SK-N-SH (cell line): ENCODE results near the gene PROX2. TPM values are rescaled to one million over a fixed set of nuclear protein-coding genes. Genes with fewer than 3 reads are reported as not detected.

ENCODE experiments used
- CTCF ChIA-PET: fragments of 300-600, 350-600 bp; formaldehyde crosslinking; extraction: SDS; loops from one replicate; lab custom pipeline; 2021; lab: Yijun Ruan, JAX
- POLR2A ChIA-PET: fragments of 350-600 bp; sonication (Branson Sonifier 250); formaldehyde crosslinking; extraction: SDS; loops from one replicate; lab custom pipeline; 2020; ENCODE audit warnings: antibody characterized with exemption, inconsistent platforms; lab: Yijun Ruan, JAX
- DNase-seq: peaks from one replicate; pipeline ENCODE4 v3.0.0; 2012
- H2AFZ ChIP-seq: fragments of 200-600 bp; sonication (generic); 2 replicates; pipeline ENCODE4 v1.8.1; 2016; ENCODE audit warnings: antibody characterized with exemption, mild to moderate bottlenecking, low read depth
- H3F3A ChIP-seq: fragments of 200-600 bp; sonication (generic); replicated peaks from 2 replicates; pipeline ENCODE3; 2016; ENCODE audit warnings: antibody characterized with exemption, mild to moderate bottlenecking; ENCODE audit not compliant: insufficient read depth
- H3K27ac ChIP-seq, 2 experiments: fragments of 200-500 bp in 1 of 2; fragments of 200-600 bp in 1 of 2; sonication (Bioruptor generic) in 1 of 2; sonication (generic), shearing (Covaris generic) in 1 of 2; 2 replicates each; pipeline versions ENCODE4 v1.5.1 to v1.6.1; 2014 to 2016; ENCODE audit warnings: low read depth in 2 of 2, inconsistent platforms in 1 of 2, low read length in 1 of 2, mild to moderate bottlenecking in 1 of 2, mixed read lengths in 1 of 2
- H3K27me3 ChIP-seq: fragments of 200-600 bp; sonication (generic), shearing (Covaris generic); 2 replicates; pipeline ENCODE4 v1.6.1; 2016; ENCODE audit warnings: mixed run types; ENCODE audit not compliant: insufficient read depth
- H3K36me3 ChIP-seq, 2 experiments: fragments of 200-500 bp in 1 of 2; fragments of 200-600 bp in 1 of 2; sonication (Bioruptor generic) in 1 of 2; sonication (generic) in 1 of 2; replicated peaks in 1 of 2; 2 replicates each; pipeline versions ENCODE3 to v1.5.1; 2014 to 2016; ENCODE audit warnings: low read length in 1 of 2, mild to moderate bottlenecking in 1 of 2; ENCODE audit not compliant: insufficient read depth in 2 of 2, control insufficient read depth in 1 of 2
- H3K4me1 ChIP-seq, 2 experiments: fragments of 200-500 bp in 1 of 2; fragments of 200-600 bp in 1 of 2; sonication (Bioruptor generic) in 1 of 2; sonication (generic), shearing (Covaris generic) in 1 of 2; 2 replicates each; pipeline versions ENCODE4 v1.5.1 to v1.6.1; 2014 to 2016; ENCODE audit warnings: low read depth in 1 of 2, low read length in 1 of 2, mixed run types in 1 of 2; ENCODE audit not compliant: insufficient read depth in 2 of 2, control insufficient read depth in 1 of 2
- H3K4me2 ChIP-seq: fragments of 200-600 bp; sonication (generic), shearing (Covaris generic); 2 replicates; pipeline ENCODE4 v1.6.1; 2017; ENCODE audit warnings: mixed run types
- H3K4me3 ChIP-seq, 2 experiments: fragments of 200-500 bp in 1 of 2; fragments of 200-600 bp in 1 of 2; sonication (Bioruptor generic) in 1 of 2; sonication (generic), shearing (Covaris generic) in 1 of 2; 2 replicates each; pipeline versions ENCODE4 v1.5.1 to v1.8.1; 2014 to 2016; ENCODE audit warnings: low read depth in 2 of 2, inconsistent platforms in 1 of 2, low read length in 1 of 2, mild to moderate bottlenecking in 1 of 2, mixed read lengths in 1 of 2, moderate library complexity in 1 of 2
- H3K79me2 ChIP-seq: fragments of 200-600 bp; sonication (generic); 2 replicates; pipeline ENCODE4 v1.8.1; 2017; ENCODE audit warnings: mild to moderate bottlenecking; ENCODE audit not compliant: insufficient read depth
- H3K9ac ChIP-seq: fragments of 200-600 bp; sonication (generic); 2 replicates; pipeline ENCODE4 v1.6.1; 2017; ENCODE audit warnings: mixed run types
- H3K9me2 ChIP-seq: fragments of 200-600 bp; sonication (generic); 2 replicates; pipeline ENCODE4 v1.6.1; 2017; ENCODE audit warnings: mixed run types
- H3K9me3 ChIP-seq: fragments of 200-600 bp; sonication (generic); 2 replicates; pipeline ENCODE4 v1.6.1; 2017; ENCODE audit warnings: mixed run types, mild to moderate bottlenecking, moderate library complexity
- H4K20me1 ChIP-seq: fragments of 200-600 bp; sonication (generic); 2 replicates; pipeline ENCODE4 v1.6.1; 2017; ENCODE audit warnings: mild to moderate bottlenecking, mixed run types; ENCODE audit not compliant: insufficient read depth
- CHD2 ChIP-seq: fragments of 150-350 bp; IDR thresholded peaks from 2 replicates; pipeline ENCODE4 v1.6.1; 2018; ENCODE audit warnings: low read length; ENCODE audit not compliant: partially characterized antibody
- ELF1 ChIP-seq: IDR thresholded peaks from 2 replicates; pipeline ENCODE4 v1.4.0; 2012
- EP300 ChIP-seq, 2 experiments: IDR thresholded peaks; 2 replicates each; pipeline versions ENCODE4 v1.4.0 to v1.6.1; 2012; ENCODE audit warnings: borderline replicate concordance in 1 of 2, low read depth in 1 of 2, low read length in 1 of 2
- FOXJ3 ChIP-seq: sonication (generic); formaldehyde crosslinking; IDR thresholded peaks from 2 replicates; pipeline ENCODE4 v1.5.1; 2020; ENCODE audit warnings: mild to moderate bottlenecking, missing genetic modification reagents
- FOXM1 ChIP-seq: IDR thresholded peaks from 2 replicates; pipeline ENCODE4 v1.4.0; 2012; ENCODE audit warnings: low read depth, mild to moderate bottlenecking
- GATA2 ChIP-seq: sonication (generic); formaldehyde crosslinking; IDR thresholded peaks from 2 replicates; pipeline ENCODE4 v1.5.0; 2020; ENCODE audit warnings: mild to moderate bottlenecking, missing genetic modification reagents
- JUND ChIP-seq: IDR thresholded peaks from 2 replicates; pipeline ENCODE4 v1.4.0; 2012
- MEF2A ChIP-seq: IDR thresholded peaks from 2 replicates; pipeline ENCODE4 v1.4.0; 2012; ENCODE audit warnings: low read depth, borderline replicate concordance
- NFIC ChIP-seq: IDR thresholded peaks from 2 replicates; pipeline ENCODE4 v1.4.0; 2012; ENCODE audit warnings: borderline replicate concordance
- NRF1 ChIP-seq: IDR thresholded peaks from 2 replicates; pipeline ENCODE4 v1.6.1; 2012; ENCODE audit warnings: low read depth, mild to moderate bottlenecking, low read length
- POLR2AphosphoS5 ChIP-seq: IDR thresholded peaks from 2 replicates; pipeline ENCODE4 v1.6.1; 2012; ENCODE audit warnings: low read depth, low read length
- RFX5 ChIP-seq: IDR thresholded peaks from 2 replicates; pipeline ENCODE4 v1.6.1; 2012; ENCODE audit warnings: mild to moderate bottlenecking, improper control_type of control experiment, low read length
- SIN3A ChIP-seq: IDR thresholded peaks from 2 replicates; pipeline ENCODE4 v1.6.1; 2012; ENCODE audit warnings: low read depth, mild to moderate bottlenecking, low read length, moderate library complexity, borderline replicate concordance
- SMC3 ChIP-seq: IDR thresholded peaks from 2 replicates; pipeline ENCODE4 v1.6.1; 2012; ENCODE audit warnings: low read depth, low read length, improper control_type of control experiment
- TCF12 ChIP-seq: IDR thresholded peaks from 2 replicates; pipeline ENCODE4 v1.4.0; 2012
- TEAD4 ChIP-seq: IDR thresholded peaks from 2 replicates; pipeline ENCODE4 v1.4.0; 2012; ENCODE audit warnings: mild to moderate bottlenecking, borderline replicate concordance; ENCODE audit not compliant: insufficient read depth
- YY1 ChIP-seq: IDR thresholded peaks from 2 replicates; pipeline ENCODE4 v1.4.0; 2012; ENCODE audit warnings: low read depth, mild to moderate bottlenecking
- WGBS: methylation state at CpG from one replicate; pipeline ENCODE4 v1.1.6; 2017; ENCODE audit warnings: low lambda C conversion rate; 5-methylcytosine and 5-hydroxymethylcytosine counted together
- polyA plus RNA-seq, 3 experiments: library from polyadenylated mRNA; depleted of rRNA; stranded (reverse); fragments of >200 nt; gene quantifications; 2 replicates each; pipeline ENCODE4 v1.2.3, GENCODE V29; 2012
- TF ChIP-seq, protein P1 (sequence below): IDR thresholded peaks from 2 replicates; pipeline ENCODE4 v1.4.0; 2012; ENCODE audit warnings: low read depth, borderline replicate concordance
- TF ChIP-seq, protein P2 (sequence below): fragments of 150-350 bp; IDR thresholded peaks from 2 replicates; pipeline ENCODE4 v1.6.1; 2017; ENCODE audit warnings: antibody characterized with exemption, low read length, low read depth, borderline replicate concordance
- TF ChIP-seq, protein P3 (sequence below): IDR thresholded peaks from 2 replicates; pipeline ENCODE4 v1.4.0; 2012; ENCODE audit warnings: low read depth

PROX2 gene
- polyA plus RNA-seq, 1 of the 3 experiments (the other 2 are of a cell fraction) = not detected

DNA sequence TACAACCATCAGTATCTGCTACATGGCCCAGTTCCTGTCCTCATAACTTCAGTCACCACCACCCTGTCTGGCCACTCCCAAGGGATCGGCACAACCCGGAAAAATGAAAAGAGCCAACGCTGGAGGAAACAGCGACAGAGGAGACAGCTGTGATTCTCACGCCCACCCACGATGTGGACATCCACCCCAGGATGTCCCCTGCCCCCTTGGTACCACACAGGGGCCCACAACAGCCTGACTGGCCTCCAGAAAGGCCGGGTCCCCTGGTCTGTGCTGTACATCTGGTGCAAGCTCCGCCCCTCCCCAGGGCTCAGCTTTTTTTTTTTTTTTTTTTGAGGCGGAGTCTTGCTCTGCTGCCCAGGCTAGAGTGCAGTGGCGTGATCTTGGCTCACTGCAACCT, 34.6 kb upstream of the PROX2 start (continued):
- TF ChIP-seq, protein P1, sequence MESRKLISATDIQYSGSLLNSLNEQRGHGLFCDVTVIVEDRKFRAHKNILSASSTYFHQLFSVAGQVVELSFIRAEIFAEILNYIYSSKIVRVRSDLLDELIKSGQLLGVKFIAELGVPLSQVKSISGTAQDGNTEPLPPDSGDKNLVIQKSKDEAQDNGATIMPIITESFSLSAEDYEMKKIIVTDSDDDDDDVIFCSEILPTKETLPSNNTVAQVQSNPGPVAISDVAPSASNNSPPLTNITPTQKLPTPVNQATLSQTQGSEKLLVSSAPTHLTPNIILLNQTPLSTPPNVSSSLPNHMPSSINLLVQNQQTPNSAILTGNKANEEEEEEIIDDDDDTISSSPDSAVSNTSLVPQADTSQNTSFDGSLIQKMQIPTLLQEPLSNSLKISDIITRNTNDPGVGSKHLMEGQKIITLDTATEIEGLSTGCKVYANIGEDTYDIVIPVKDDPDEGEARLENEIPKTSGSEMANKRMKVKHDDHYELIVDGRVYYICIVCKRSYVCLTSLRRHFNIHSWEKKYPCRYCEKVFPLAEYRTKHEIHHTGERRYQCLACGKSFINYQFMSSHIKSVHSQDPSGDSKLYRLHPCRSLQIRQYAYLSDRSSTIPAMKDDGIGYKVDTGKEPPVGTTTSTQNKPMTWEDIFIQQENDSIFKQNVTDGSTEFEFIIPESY = no peak
- TF ChIP-seq SMC3 (no peak), TCF12 (no peak), YY1 (no peak)

DNA sequence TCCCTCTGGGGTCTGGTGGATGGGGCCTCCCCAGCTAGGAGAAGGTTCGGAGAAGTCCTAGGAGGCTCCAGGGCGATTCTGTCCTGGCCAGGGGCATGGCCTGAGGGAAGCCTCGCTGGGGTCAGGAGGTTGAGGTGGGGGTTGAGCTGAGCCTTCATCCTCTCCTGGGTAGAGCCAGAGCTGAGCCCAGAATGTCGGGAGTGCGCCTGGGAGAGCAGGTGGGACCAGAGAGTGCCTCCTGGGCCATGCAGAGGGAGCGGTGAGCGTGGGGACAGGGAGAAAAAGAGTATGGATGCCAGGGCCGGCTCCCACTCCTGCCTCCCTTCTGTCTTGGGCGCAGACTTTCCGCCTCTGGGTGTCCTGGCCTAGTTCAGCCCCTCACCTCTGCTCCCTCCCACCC, 34.0 kb upstream of the PROX2 start:
- H3K27me3 ChIP-seq = no peaks in the 10 kb centered on the region
- H3K9me3 ChIP-seq = no peaks in the 10 kb centered on the region
- no peak overlapping the region for H3K9ac ChIP-seq
- no peak overlapping the region for H3K4me2 ChIP-seq
- no peak overlapping the region for H3K27ac ChIP-seq
- WGBS = 98% methylated on average over 5 of the region's 10 CpGs
- H3K4me3 ChIP-seq = no peak overlapping the region
- no peaks in the 10 kb centered on the region for H3K79me2 ChIP-seq
- H4K20me1 ChIP-seq = no peaks in the 10 kb centered on the region
- H2AFZ ChIP-seq = no peak overlapping the region
- H3K36me3 ChIP-seq = peaks cover 0 to 2% of the 10 kb centered on the region in 2 experiments
- TF ChIP-seq FOXM1 (no peak), ELF1 (no peak), NRF1 (no peak), RFX5 (no peak), CHD2 (no peak), FOXJ3 (CRISPR knock-in tag) (no peak), MEF2A (no peak), SIN3A (no peak), JUND (no peak), POLR2AphosphoS5 (no peak), TEAD4 (no peak), NFIC (no peak), EP300 (IDR thresholded peaks at IDR 0.05; ENCODE audit: borderline replicate concordance in 1 of 2, low read depth in 1 of 2, low read length in 1 of 2) (no peak), GATA2 (CRISPR knock-in tag) (no peak), TCF12 (no peak)
- TF ChIP-seq, protein P2, sequence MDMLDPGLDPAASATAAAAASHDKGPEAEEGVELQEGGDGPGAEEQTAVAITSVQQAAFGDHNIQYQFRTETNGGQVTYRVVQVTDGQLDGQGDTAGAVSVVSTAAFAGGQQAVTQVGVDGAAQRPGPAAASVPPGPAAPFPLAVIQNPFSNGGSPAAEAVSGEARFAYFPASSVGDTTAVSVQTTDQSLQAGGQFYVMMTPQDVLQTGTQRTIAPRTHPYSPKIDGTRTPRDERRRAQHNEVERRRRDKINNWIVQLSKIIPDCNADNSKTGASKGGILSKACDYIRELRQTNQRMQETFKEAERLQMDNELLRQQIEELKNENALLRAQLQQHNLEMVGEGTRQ = no peak
- TF ChIP-seq, protein P3, sequence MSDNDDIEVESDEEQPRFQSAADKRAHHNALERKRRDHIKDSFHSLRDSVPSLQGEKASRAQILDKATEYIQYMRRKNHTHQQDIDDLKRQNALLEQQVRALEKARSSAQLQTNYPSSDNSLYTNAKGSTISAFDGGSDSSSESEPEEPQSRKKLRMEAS = no peak
- no peaks in the 10 kb centered on the region for H3K9me2 ChIP-seq
- DNase-seq = no peak
- CTCF ChIA-PET = interaction anchor here (1.1 to 26.0 kb wide), 6 partner anchors 15 to 179 kb away, joined by 3 to 537 read pairs (median 74); partner anchors contain the start of genes DLST, PROX2 and YLPM1
- peaks cover 12% of the 10 kb centered on the region for H3F3A ChIP-seq
- POLR2A ChIA-PET = no interaction called here
- no peaks in the 10 kb centered on the region; a peak in 1 of 4 replicates for H3K4me1 ChIP-seq
